Measurements from ENCODE around the gene ST8SIA2. TPM values are rescaled to one million over a fixed set of nuclear protein-coding genes. Genes with fewer than 3 reads are reported as not detected.

The ST8SIA2 gene
- total RNA-seq, 1 experiment from 2014 or later = 0.15 TPM

- in situ Hi-C loops (cut with HindIII; ENCODE audit: low pct_unique_long_range_greater_than_20kb, low sequenced_read_pairs) = no loop called here
- H3K9me3 ChIP-seq (ENCODE audit: control insufficient read depth, insufficient read depth, low read depth, low read length) = no peaks in the 10 kb centered on the region
- H3K4me1 ChIP-seq (ENCODE audit: control insufficient read depth, insufficient read depth, low read length) = no peaks in the 10 kb centered on the region
- H3K4me3 ChIP-seq (ENCODE audit: low read depth in 2 of 2, low read length in 2 of 2) = no peak overlapping the region
- BruUV-seq (replicated peaks) = no TSS peak
- no peak for TF ChIP-seq POLR2AphosphoS5 (IDR thresholded peaks at IDR 0.05; ENCODE audit: low read depth, low read length)
- TF ChIP-seq REST (IDR thresholded peaks at IDR 0.05; ENCODE audit: insufficient read depth in 1 of 2, low read depth in 2 of 2, low read length in 1 of 2) = no peak
- TF ChIP-seq TCF7L2 (IDR thresholded peaks at IDR 0.05; ENCODE audit: low read depth, low read length) = no peak
- TF ChIP-seq CTCF (IDR thresholded peaks at IDR 0.05) = no peak
- no peak for TF ChIP-seq SIN3A (IDR thresholded peaks at IDR 0.05; ENCODE audit: borderline replicate concordance, insufficient read depth, low read depth, low read length)
- CTCF ChIA-PET = interaction anchor here (1.2 kb wide), 1 partner anchor 302 kb away, joined by 6 read pairs; no protein-coding TSS in a partner anchor
- intact Hi-C loops (cut with micrococcal nuclease; ENCODE audit: unreplicated experiment) = no loop called here
- H3K27ac ChIP-seq (ENCODE audit: low read length) = no peak overlapping the region
- POLR2A ChIA-PET = no interaction called here
- DNase-seq (ENCODE audit: low read depth, low spot score) (no peak), ATAC-seq (no peak)
- peaks cover 2% of the 10 kb centered on the region; the same call in 1 of the 2 replicates for H3K27me3 ChIP-seq (ENCODE audit: control insufficient read depth, insufficient read depth, low read length)
- H3K36me3 ChIP-seq (ENCODE audit: control insufficient read depth, insufficient read depth, low read length) = no peaks in the 10 kb centered on the region
Observed at GRCh38 chr15:92407916-92408315, 14.2 kb downstream of the ST8SIA2 start.

- ChIA-PET CTCF (interaction anchor here (1.2 kb wide), 1 partner anchor 301 kb away, joined by 6 read pairs; no protein-coding TSS in a partner anchor), POLR2A (no interaction called here)
- intact Hi-C loops (cut with micrococcal nuclease; ENCODE audit: unreplicated experiment) = no loop called here
- no TSS peak for BruUV-seq (replicated peaks)
- H3K4me1 ChIP-seq (ENCODE audit: control insufficient read depth, insufficient read depth, low read length) = no peaks in the 10 kb centered on the region
- TF ChIP-seq TCF7L2 (IDR thresholded peaks at IDR 0.05; ENCODE audit: low read depth, low read length) = no peak
- TF ChIP-seq SIN3A (IDR thresholded peaks at IDR 0.05; ENCODE audit: borderline replicate concordance, insufficient read depth, low read depth, low read length) = no peak
- no peak for TF ChIP-seq CTCF (IDR thresholded peaks at IDR 0.05)
- no peak for TF ChIP-seq REST (IDR thresholded peaks at IDR 0.05; ENCODE audit: insufficient read depth in 1 of 2, low read depth in 2 of 2, low read length in 1 of 2)
- no peak for TF ChIP-seq POLR2AphosphoS5 (IDR thresholded peaks at IDR 0.05; ENCODE audit: low read depth, low read length)
- H3K36me3 ChIP-seq (ENCODE audit: control insufficient read depth, insufficient read depth, low read length) = no peaks in the 10 kb centered on the region
- H3K9me3 ChIP-seq (ENCODE audit: control insufficient read depth, insufficient read depth, low read depth, low read length) = no peaks in the 10 kb centered on the region
- no peak for ATAC-seq
- in situ Hi-C loops (cut with HindIII; ENCODE audit: low pct_unique_long_range_greater_than_20kb, low sequenced_read_pairs) = no loop called here
- H3K4me3 ChIP-seq (ENCODE audit: low read depth in 2 of 2, low read length in 2 of 2) = no peak overlapping the region
- no peak overlapping the region for H3K27ac ChIP-seq (ENCODE audit: low read length)
- no peak for DNase-seq (ENCODE audit: low read depth, low spot score)
- H3K27me3 ChIP-seq (ENCODE audit: control insufficient read depth, insufficient read depth, low read length) = peaks cover 2% of the 10 kb centered on the region; the same call in 1 of the 2 replicates
Observed at GRCh38 chr15:92409006-92409405, 15.3 kb downstream of the ST8SIA2 start.
